ENCODE measurements around the gene PI4KA. TPM values are rescaled to one million over a fixed set of nuclear protein-coding genes. Genes with fewer than 3 reads are reported as not detected.

PI4KA gene
- total and polyA plus RNA-seq, 4 donors: 19.4 to 47.5 (median 36.3) TPM

DNA sequence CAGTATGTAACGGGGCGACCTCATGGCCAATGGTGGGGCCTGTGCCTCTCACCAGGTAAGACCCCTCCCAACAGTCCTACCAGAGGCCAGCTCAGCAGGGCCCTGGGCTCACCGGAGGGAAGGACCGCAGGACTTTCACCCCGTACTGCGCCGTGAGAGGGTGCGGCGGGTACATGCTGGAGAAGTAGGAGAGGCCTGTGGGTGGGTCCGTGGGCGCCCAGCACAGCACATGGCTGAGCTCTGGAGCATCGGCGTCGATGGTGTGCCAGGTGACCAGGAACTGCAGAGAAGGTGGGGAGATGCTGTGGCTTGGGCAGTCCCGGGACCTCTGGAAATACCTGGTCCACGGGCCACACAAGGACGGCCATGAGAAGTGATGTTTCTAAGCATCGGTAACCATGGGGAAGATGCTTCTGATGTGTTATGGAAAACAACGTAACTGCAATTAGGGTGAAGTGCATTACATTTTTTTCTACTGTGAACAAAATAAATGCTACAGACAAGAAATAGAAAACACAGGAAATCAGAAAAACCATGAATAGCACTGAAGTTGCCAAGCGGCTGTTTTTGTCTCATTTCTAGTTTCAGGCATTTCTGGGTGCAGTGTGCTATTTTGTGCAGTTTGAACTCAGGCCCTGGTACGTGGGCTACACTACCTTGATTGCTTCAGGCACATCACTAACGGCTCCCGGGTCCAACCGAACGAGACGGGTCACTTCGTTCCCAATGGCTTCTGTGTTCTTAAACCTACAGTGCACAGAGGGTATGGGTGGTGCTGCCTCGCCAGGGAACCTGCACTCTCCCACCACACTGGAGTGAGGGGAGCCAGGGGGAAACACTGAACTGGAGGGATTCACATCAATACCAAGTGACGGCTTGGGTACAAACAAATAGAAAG is 131.2 kb downstream of the PI4KA start:
- TF ChIP-seq YY1 (IDR thresholded peaks at IDR 0.05) (no peak), ZBTB33 (IDR thresholded peaks at IDR 0.05) (no peak), ATF3 (IDR thresholded peaks at IDR 0.05) (no peak), EGR1 (IDR thresholded peaks at IDR 0.05; ENCODE audit: low read depth in 2 of 2) (no peak), SP1 (IDR thresholded peaks at IDR 0.05) (no peak), RXRA (IDR thresholded peaks at IDR 0.05) (no peak), FOXA2 (IDR thresholded peaks at IDR 0.05) (no peak), HNF4G (IDR thresholded peaks at IDR 0.05) (no peak), JUND (IDR thresholded peaks at IDR 0.05) (no peak), HNF4A (conservative IDR thresholded peaks at IDR 0.05) (no peak), GABPA (IDR thresholded peaks at IDR 0.05 in 1 of 2, conservative IDR thresholded peaks at IDR 0.05 in 1 of 2) (no peak), MAX (IDR thresholded peaks at IDR 0.05) (no peak)
- TF ChIP-seq, protein P1, sequence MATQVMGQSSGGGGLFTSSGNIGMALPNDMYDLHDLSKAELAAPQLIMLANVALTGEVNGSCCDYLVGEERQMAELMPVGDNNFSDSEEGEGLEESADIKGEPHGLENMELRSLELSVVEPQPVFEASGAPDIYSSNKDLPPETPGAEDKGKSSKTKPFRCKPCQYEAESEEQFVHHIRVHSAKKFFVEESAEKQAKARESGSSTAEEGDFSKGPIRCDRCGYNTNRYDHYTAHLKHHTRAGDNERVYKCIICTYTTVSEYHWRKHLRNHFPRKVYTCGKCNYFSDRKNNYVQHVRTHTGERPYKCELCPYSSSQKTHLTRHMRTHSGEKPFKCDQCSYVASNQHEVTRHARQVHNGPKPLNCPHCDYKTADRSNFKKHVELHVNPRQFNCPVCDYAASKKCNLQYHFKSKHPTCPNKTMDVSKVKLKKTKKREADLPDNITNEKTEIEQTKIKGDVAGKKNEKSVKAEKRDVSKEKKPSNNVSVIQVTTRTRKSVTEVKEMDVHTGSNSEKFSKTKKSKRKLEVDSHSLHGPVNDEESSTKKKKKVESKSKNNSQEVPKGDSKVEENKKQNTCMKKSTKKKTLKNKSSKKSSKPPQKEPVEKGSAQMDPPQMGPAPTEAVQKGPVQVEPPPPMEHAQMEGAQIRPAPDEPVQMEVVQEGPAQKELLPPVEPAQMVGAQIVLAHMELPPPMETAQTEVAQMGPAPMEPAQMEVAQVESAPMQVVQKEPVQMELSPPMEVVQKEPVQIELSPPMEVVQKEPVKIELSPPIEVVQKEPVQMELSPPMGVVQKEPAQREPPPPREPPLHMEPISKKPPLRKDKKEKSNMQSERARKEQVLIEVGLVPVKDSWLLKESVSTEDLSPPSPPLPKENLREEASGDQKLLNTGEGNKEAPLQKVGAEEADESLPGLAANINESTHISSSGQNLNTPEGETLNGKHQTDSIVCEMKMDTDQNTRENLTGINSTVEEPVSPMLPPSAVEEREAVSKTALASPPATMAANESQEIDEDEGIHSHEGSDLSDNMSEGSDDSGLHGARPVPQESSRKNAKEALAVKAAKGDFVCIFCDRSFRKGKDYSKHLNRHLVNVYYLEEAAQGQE (IDR thresholded peaks at IDR 0.05): no peak
- TF ChIP-seq, protein P2, sequence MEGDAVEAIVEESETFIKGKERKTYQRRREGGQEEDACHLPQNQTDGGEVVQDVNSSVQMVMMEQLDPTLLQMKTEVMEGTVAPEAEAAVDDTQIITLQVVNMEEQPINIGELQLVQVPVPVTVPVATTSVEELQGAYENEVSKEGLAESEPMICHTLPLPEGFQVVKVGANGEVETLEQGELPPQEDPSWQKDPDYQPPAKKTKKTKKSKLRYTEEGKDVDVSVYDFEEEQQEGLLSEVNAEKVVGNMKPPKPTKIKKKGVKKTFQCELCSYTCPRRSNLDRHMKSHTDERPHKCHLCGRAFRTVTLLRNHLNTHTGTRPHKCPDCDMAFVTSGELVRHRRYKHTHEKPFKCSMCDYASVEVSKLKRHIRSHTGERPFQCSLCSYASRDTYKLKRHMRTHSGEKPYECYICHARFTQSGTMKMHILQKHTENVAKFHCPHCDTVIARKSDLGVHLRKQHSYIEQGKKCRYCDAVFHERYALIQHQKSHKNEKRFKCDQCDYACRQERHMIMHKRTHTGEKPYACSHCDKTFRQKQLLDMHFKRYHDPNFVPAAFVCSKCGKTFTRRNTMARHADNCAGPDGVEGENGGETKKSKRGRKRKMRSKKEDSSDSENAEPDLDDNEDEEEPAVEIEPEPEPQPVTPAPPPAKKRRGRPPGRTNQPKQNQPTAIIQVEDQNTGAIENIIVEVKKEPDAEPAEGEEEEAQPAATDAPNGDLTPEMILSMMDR (IDR thresholded peaks at IDR 0.05; ENCODE audit: low read depth, low read length, missing input control): no peak
- Histone ChIP-seq H3K4me1 (ENCODE audit: control insufficient read depth in 4 of 4, insufficient read depth in 4 of 4, low read length in 3 of 4) (peaks cover 0 to 5% (median 0%) of the 10 kb centered on the region in 4 donors), H3K4me3 (ENCODE audit: low read depth in 1 of 3, low read length in 3 of 3) (no peak overlapping the region), H3K36me3 (ENCODE audit: control insufficient read depth in 4 of 4, insufficient read depth in 3 of 4, low read depth in 1 of 4, low read length in 3 of 4) (peaks cover 19 to 43% (median 27%) of the 10 kb centered on the region in 4 donors), H3K9ac (ENCODE audit: low read depth in 1 of 2, low read length in 2 of 2) (no peak overlapping the region), H3K27me3 (ENCODE audit: control insufficient read depth in 4 of 4, insufficient read depth in 4 of 4, low read length in 3 of 4) (no peaks in the 10 kb centered on the region), H3K27ac (ENCODE audit: low read depth in 1 of 2, low read length in 2 of 2) (no peak overlapping the region), H3K9me3 (ENCODE audit: control insufficient read depth in 4 of 4, low read length in 3 of 4) (no peaks in the 10 kb centered on the region)
- DNase-seq (ENCODE audit: low spot score): no peak
- WGBS: 93% methylated on average over 29 of the region's 29 CpGs

Data from liver (tissue), 9 donors.